Measurements from ENCODE around the gene ANGEL2.

DNA sequence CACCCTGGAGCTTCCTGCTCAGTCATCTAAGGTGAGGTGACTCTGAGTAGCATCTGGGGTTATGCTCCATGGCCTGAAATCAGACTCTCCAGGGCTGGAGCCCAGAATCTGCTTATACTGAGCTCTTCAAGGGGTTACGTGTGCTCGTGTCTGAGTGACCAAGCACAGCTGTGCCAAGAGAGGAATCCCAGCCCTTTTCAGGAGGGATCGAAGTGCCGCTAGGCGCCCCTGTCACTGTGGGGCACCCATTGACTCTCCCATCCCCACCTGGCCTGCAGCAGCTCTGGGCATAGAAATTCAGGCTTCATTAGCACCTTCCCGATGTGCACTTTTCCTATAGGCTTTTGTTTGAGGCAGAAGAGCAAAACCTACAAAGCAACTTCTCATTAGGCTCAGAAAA is 51.6 kb downstream of the ANGEL2 start:
- no peak for TF ChIP-seq POLR2A (IDR thresholded peaks at IDR 0.05; ENCODE audit: borderline replicate concordance, extremely low read depth, insufficient read depth, insufficient read length)
- TF ChIP-seq, protein P1, sequence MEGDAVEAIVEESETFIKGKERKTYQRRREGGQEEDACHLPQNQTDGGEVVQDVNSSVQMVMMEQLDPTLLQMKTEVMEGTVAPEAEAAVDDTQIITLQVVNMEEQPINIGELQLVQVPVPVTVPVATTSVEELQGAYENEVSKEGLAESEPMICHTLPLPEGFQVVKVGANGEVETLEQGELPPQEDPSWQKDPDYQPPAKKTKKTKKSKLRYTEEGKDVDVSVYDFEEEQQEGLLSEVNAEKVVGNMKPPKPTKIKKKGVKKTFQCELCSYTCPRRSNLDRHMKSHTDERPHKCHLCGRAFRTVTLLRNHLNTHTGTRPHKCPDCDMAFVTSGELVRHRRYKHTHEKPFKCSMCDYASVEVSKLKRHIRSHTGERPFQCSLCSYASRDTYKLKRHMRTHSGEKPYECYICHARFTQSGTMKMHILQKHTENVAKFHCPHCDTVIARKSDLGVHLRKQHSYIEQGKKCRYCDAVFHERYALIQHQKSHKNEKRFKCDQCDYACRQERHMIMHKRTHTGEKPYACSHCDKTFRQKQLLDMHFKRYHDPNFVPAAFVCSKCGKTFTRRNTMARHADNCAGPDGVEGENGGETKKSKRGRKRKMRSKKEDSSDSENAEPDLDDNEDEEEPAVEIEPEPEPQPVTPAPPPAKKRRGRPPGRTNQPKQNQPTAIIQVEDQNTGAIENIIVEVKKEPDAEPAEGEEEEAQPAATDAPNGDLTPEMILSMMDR (IDR thresholded peaks at IDR 0.05 in 2 of 3, conservative IDR thresholded peaks at IDR 0.05 in 1 of 3; ENCODE audit: borderline replicate concordance in 1 of 3, insufficient read depth in 1 of 3, low read depth in 2 of 3, low read length in 2 of 3): no peak
- TF ChIP-seq POLR2AphosphoS5 (IDR thresholded peaks at IDR 0.05; ENCODE audit: low read depth, low read length): no peak
- no peak for TF ChIP-seq JUND (IDR thresholded peaks at IDR 0.05)
- TF ChIP-seq, protein P2, sequence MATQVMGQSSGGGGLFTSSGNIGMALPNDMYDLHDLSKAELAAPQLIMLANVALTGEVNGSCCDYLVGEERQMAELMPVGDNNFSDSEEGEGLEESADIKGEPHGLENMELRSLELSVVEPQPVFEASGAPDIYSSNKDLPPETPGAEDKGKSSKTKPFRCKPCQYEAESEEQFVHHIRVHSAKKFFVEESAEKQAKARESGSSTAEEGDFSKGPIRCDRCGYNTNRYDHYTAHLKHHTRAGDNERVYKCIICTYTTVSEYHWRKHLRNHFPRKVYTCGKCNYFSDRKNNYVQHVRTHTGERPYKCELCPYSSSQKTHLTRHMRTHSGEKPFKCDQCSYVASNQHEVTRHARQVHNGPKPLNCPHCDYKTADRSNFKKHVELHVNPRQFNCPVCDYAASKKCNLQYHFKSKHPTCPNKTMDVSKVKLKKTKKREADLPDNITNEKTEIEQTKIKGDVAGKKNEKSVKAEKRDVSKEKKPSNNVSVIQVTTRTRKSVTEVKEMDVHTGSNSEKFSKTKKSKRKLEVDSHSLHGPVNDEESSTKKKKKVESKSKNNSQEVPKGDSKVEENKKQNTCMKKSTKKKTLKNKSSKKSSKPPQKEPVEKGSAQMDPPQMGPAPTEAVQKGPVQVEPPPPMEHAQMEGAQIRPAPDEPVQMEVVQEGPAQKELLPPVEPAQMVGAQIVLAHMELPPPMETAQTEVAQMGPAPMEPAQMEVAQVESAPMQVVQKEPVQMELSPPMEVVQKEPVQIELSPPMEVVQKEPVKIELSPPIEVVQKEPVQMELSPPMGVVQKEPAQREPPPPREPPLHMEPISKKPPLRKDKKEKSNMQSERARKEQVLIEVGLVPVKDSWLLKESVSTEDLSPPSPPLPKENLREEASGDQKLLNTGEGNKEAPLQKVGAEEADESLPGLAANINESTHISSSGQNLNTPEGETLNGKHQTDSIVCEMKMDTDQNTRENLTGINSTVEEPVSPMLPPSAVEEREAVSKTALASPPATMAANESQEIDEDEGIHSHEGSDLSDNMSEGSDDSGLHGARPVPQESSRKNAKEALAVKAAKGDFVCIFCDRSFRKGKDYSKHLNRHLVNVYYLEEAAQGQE (IDR thresholded peaks at IDR 0.05; ENCODE audit: low read depth): no peak
- TF ChIP-seq RAD21 (IDR thresholded peaks at IDR 0.05; ENCODE audit: low read depth): no peak

Data from HCT116 (cell line).